HG03432 (cell line): ENCODE results near the gene SLC22A31.

ENCODE experiments used
- ATAC-seq: cut with Tn5 transposase; IDR thresholded peaks from one replicate; pipeline ENCODE4 v1.9.1; 2021; ENCODE audit warnings: mild to moderate bottlenecking, moderate library complexity; ENCODE audit not compliant: unreplicated experiment

Gene SLC22A31

DNA sequence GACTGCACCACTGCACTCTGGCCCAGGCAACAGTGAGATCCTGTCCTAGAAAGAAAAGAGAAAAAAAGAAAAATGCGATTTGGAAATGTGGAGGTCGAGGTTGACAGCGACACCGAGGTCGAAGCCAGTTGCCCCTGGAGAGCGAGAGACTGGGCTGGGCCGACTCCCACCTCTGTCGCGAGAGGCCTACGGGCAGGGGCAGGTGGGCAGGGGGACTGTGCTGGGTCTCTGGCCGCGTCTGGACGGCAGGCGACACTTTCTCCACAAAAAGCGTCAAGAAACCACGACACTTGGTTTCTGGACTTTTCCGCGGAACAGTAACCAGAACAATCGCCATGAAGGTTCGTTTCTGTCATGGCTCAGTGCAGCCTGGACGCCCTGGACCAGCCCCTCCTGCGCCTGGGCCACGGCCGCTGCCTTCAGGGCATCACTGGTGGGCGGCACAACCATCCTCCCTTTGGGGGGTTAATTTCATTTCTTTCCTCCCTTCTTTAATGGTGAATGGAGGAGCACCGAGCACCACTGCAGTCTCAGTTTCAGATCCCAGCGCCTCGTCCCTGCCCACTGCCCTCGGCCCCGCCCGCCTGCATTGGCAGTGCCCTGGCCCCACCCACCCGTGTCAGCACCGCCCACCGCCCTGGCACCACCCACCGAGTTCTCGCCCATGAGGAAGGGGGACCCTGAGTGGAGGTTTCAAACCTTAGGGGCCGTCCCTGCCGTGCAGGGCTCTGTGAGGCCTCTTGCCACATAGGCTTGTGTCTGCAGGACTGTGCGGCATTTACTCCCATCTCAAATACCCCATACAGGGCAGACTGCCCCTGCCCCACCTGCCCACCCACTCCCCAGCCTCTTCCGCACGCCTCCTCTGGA is 47.3 kb downstream of the SLC22A31 start:
- no peak for ATAC-seq

DNA sequence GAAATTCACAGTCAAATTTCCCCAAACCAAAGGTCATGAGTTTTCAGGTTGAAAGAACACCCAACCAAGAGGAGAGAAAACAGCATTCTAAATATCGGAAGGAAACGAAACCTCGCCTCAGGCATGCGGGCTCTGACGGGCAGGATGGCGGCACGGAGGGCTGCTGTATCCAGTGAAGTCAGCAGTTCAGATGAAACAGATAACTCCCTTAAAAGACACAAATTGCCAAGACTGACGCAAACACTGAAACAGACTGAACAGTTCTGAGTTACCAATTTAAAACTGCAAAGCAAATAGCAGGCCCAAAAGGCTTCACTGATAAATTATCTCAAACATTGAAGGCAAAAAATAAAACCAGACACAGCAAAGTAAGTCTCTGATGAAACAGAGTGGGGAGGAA is 49.4 kb downstream of the SLC22A31 start:
- ATAC-seq = no peak

DNA sequence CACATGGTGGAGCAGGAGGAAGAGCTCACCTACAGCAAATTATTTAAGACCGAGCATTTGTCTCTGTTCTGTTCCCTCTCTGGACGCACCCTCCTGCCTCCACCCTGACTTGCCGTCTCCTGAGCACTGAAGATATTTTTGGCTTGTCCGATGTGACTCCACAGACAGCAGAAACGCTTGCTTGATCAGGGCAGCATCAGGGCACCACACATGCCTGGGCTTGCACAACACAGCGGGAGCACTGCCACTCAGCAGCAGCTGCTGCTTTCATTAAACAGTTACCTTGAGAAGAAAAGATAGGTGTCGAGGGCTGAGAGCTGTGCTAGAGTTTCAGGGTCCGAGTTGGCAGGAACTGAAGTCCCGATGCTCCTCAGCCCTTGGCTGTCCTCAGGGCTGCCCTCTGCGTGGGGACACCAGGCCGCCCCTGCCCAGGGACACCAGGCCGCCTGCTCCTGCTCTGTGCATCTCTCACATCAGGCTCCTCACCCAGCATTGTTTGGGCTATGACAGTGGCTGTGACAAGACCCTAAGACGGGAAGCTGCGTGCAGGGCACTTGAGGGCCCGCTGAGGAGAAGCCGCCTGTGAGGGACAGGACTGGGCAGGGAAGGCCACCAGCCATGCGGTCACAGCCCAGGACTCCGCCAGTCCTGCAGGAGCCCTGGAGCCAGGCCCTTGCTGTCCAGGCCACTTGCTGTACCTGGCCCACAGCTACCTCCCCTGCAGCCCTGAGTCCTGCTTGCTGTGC is 50.1 kb downstream of the SLC22A31 start:
- ATAC-seq = no peak

DNA sequence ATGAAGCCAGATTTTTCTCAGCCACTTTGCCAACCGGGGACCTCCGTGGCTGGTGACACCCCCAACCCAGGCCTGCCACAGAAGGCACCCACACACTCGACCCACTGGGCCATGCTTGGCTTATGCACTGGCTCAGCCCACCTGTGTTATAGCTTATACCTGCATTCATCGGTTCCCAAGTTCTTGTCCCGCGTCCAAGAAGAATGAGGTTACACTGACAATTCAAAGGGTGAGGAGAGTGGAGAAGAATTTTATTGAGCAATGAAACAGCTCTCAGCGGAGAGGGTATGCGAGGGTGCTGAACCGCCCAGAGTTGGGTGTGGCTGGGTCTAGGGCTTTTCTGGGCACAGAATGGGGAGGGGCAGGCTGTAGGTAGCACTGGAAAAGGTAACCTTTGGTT is 51.0 kb downstream of the SLC22A31 start:
- ATAC-seq = no peak

DNA sequence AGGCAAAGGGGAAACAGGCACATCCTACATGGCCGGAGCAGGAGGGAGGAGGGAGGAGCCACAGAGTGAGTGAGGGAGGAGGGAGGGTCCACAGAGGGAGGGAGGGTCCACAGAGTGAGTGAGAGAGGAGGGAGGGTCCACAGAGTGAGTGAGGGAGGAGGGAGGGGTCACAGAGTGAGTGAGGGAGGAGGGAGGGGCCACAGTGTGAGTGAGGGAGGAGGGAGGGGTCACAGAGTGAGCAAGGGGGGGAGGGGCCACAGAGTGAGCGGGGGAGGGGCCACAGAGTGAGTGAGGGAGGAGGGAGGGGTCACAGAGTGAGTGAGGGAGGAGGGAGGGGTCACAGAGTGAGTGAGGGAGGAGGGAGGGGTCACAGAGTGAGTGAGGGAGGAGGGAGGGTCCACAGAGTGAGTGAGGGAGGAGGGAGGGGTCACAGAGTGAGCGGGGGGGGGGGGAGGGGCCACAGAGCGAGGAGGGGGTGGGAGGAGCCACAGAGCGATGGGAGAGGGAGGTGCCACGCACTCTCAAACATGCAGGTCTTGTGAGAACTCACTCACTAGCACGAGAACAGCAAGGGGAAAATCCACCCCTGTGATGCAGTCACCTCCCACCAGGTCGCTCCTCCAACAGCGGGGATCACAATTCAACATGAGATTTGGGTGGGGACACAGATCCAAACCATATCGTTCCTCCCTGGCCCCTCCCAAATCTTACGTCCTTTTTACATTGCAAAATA is 53.1 kb downstream of the SLC22A31 start:
- no peak for ATAC-seq

DNA sequence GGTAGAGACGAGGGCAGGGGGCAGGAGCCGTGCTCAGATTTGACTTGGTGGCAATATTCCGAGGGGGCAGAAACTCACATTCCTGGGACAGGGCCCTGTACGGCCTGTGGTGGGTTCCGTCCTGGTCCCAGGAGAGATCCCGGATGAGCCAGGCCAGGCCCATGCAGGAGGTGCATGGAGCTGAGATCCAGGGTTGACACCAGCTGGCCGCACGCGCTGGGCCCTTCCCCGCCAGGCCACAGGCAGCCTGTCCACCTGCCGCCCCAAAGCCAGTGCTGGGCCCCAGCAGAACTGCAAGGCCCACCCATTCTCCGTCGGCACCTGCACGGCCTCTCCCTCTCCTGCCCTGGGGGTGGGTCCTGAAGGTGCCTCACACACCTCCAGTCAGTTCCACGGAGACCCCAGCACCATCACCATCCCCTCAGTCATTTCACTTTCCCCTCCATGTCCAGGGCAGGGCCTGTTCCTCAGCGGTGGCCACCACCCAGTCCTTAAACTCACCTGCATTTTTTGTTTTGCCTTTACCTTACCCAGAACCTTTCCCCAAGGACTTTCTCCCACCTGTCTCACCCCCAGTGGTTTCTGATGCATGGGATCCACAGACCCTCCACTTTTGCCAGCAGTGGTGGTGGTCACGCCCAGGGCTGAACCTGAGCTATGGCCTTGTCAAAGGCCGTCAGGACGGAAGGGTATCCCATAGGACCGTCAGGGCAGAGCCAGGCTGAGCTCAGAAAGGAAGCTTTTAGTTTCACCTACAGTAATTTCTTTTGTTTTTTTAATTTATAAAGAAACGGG is 53.9 kb downstream of the SLC22A31 start:
- no peak for ATAC-seq
